Neural cell (in vitro differentiated cells): ENCODE data around the gene PLXDC2. TPM values are rescaled to one million over a fixed set of nuclear protein-coding genes. Genes with fewer than 3 reads are reported as not detected.

ENCODE experiments used
- H2AFZ ChIP-seq: fragments of 200-600, 300-800 bp; sonication (generic), shearing (Covaris generic); 2 replicates; pipeline ENCODE4 v1.6.0; 2014; ENCODE audit warnings: low read depth, mild to moderate bottlenecking, antibody characterized with exemption, low read length, moderate library complexity
- H3F3A ChIP-seq: fragments of 200-600 bp; shearing (Covaris generic); 2 replicates; pipeline ENCODE4 v1.6.1; 2016; ENCODE audit warnings: mild to moderate bottlenecking, moderate library complexity, mixed read lengths, antibody characterized with exemption, low read length; ENCODE audit not compliant: insufficient read depth, poor library complexity, severe bottlenecking
- H3K27ac ChIP-seq: fragments of 200-600, 300-800 bp; sonication (generic), shearing (Covaris generic); 2 replicates; pipeline ENCODE4 v1.5.1; 2014; ENCODE audit warnings: mild to moderate bottlenecking, low read length, moderate library complexity
- H3K27me3 ChIP-seq: fragments of 300-800, 200-600 bp; sonication (generic), shearing (Covaris generic); 2 replicates; pipeline ENCODE4 v1.6.0; 2014; ENCODE audit warnings: mild to moderate bottlenecking, low read depth, low read length, moderate library complexity; ENCODE audit not compliant: insufficient read depth
- H3K36me3 ChIP-seq: fragments of 300-800, 200-600 bp; sonication (generic), shearing (Covaris generic); 2 replicates; pipeline ENCODE4 v1.5.1; 2014; ENCODE audit warnings: mild to moderate bottlenecking, antibody characterized with exemption, low read length, moderate library complexity; ENCODE audit not compliant: insufficient read depth
- H3K4me2 ChIP-seq: fragments of 300-800, 200-600 bp; sonication (generic), shearing (Covaris generic); 2 replicates; pipeline ENCODE4 v1.6.0; 2014; ENCODE audit warnings: mild to moderate bottlenecking, low read length
- H3K4me3 ChIP-seq: fragments of 300-800, 200-600 bp; sonication (generic), shearing (Covaris generic); 2 replicates; pipeline ENCODE4 v1.5.1; 2014; ENCODE audit warnings: mild to moderate bottlenecking, low read length, moderate library complexity
- H3K79me2 ChIP-seq: fragments of 200-600 bp; shearing (Covaris generic); replicated peaks from 2 replicates; pipeline ENCODE4 v1.6.0; 2014; ENCODE audit warnings: mild to moderate bottlenecking, low read length, moderate library complexity; ENCODE audit not compliant: insufficient read depth
- H3K9ac ChIP-seq: fragments of 300-800, 200-600 bp; sonication (generic), shearing (Covaris generic); 2 replicates; pipeline ENCODE4 v1.6.1; 2016; ENCODE audit warnings: mild to moderate bottlenecking, low read length, mixed read lengths
- H3K9me2 ChIP-seq: fragments of 200-600 bp; shearing (Covaris generic); 2 replicates; pipeline ENCODE4 v1.6.1; 2016; ENCODE audit warnings: mild to moderate bottlenecking, low read length, mixed read lengths; ENCODE audit not compliant: insufficient read depth
- H3K9me3 ChIP-seq: fragments of 200-600, 300-800 bp; sonication (generic), shearing (Covaris generic); 2 replicates; pipeline ENCODE4 v1.6.1; 2016; ENCODE audit warnings: mild to moderate bottlenecking, mixed run types, low read length, moderate library complexity, mixed read lengths
- H4K20me1 ChIP-seq: fragments of 200-600 bp; shearing (Covaris generic); 2 replicates; pipeline ENCODE4 v1.6.1; 2016; ENCODE audit warnings: mild to moderate bottlenecking, mixed run types; ENCODE audit not compliant: insufficient read depth
- CTCF ChIP-seq: fragments of 450-650 bp; IDR thresholded peaks from 2 replicates; pipeline ENCODE4 v1.5.1; 2014; ENCODE audit warnings: antibody characterized with exemption, mild to moderate bottlenecking, moderate library complexity; ENCODE audit not compliant: poor library complexity, severe bottlenecking
- EP300 ChIP-seq: fragments of 450-650 bp; conservative IDR thresholded peaks from 2 replicates; pipeline ENCODE4 v1.6.1; 2014; ENCODE audit warnings: antibody characterized with exemption, mild to moderate bottlenecking, moderate library complexity; ENCODE audit not compliant: poor library complexity, severe bottlenecking
- EZH2 ChIP-seq: fragments of 200-600, 300-800 bp; shearing (Covaris generic), sonication (generic); IDR thresholded peaks from 2 replicates; pipeline ENCODE4 v1.6.1; 2014; ENCODE audit warnings: antibody characterized with exemption, low read length, borderline replicate concordance, mild to moderate bottlenecking; ENCODE audit not compliant: insufficient read depth, poor library complexity, severe bottlenecking
- MXI1 ChIP-seq: fragments of 450-650 bp; conservative IDR thresholded peaks from 2 replicates; pipeline ENCODE4 v1.6.1; 2014; ENCODE audit warnings: antibody characterized with exemption, mild to moderate bottlenecking; ENCODE audit not compliant: poor library complexity, severe bottlenecking
- POLR2AphosphoS5 ChIP-seq: IDR thresholded peaks from 2 replicates; pipeline ENCODE4 v1.6.1; 2012
- RAD21 ChIP-seq: fragments of 450-650 bp; conservative IDR thresholded peaks from 2 replicates; pipeline ENCODE4 v1.6.1; 2014; ENCODE audit warnings: antibody characterized with exemption, mild to moderate bottlenecking, moderate library complexity
- REST ChIP-seq: IDR thresholded peaks from 2 replicates; pipeline ENCODE4 v1.6.1; 2012; ENCODE audit warnings: borderline replicate concordance
- SMC3 ChIP-seq: fragments of 450-650 bp; conservative IDR thresholded peaks from 2 replicates; pipeline ENCODE4 v1.6.1; 2014; ENCODE audit warnings: antibody characterized with exemption, mild to moderate bottlenecking, moderate library complexity; ENCODE audit not compliant: poor library complexity
- TAF1 ChIP-seq: IDR thresholded peaks from 2 replicates; pipeline ENCODE4 v1.6.1; 2012; ENCODE audit warnings: low read depth
- polyA plus RNA-seq: library from polyadenylated mRNA; depleted of rRNA; stranded (reverse); fragments of >200 nt; gene quantifications from 2 replicates; pipeline ENCODE4 v1.2.3, GENCODE V29; 2014

The PLXDC2 gene
- polyA plus RNA-seq, 1 donor from 2014 or later: 2.3 TPM

DNA sequence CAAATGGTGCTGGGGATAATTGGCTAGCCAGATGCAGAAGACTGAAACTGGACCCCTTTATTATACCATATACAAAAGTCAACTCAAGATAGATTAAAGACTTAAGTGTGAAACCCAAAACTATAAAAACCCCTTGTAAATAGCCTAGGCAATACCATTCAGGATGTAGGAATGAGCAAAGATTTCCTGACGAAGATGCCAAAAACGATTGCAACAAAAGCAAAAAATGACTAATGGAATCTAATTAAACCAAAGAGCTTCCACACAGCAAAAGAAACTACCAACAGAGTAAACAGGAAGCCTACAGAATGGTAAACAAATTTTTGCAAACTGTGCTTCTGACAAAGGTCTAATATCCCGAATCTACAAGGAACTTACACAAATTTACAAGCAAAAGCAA is 30.9 kb upstream of the PLXDC2 start:
- Histone ChIP-seq H3K79me2 (no peaks in the 10 kb centered on the region), H3K9me3 (no peaks in the 10 kb centered on the region), H3K9ac (no peak overlapping the region), H3K4me2 (no peak overlapping the region), H3K36me3 (no peaks in the 10 kb centered on the region), H3K27ac (no peak overlapping the region), H3K9me2 (no peaks in the 10 kb centered on the region), H3K4me3 (no peak overlapping the region), H2AFZ (no peak overlapping the region), H3F3A (no peaks in the 10 kb centered on the region), H4K20me1 (no peaks in the 10 kb centered on the region), H3K27me3 (no peaks in the 10 kb centered on the region)
- TF ChIP-seq SMC3: no peak
- no peak for TF ChIP-seq MXI1
- no peak for TF ChIP-seq POLR2AphosphoS5
- TF ChIP-seq EZH2: no peak
- TF ChIP-seq EP300: no peak

GRCh38 chr10:19788075-19788686 is 28.1 kb upstream of the PLXDC2 start:
- no peaks in the 10 kb centered on the region for H3K36me3 ChIP-seq
- H4K20me1 ChIP-seq: no peaks in the 10 kb centered on the region
- H3K27ac ChIP-seq: no peak overlapping the region
- no peaks in the 10 kb centered on the region for H3K79me2 ChIP-seq
- H3K4me2 ChIP-seq: no peak overlapping the region
- no peaks in the 10 kb centered on the region for H3F3A ChIP-seq
- no peak overlapping the region for H2AFZ ChIP-seq
- H3K9me3 ChIP-seq: no peaks in the 10 kb centered on the region
- no peak overlapping the region for H3K4me3 ChIP-seq
- peak; percentile 64 for TF ChIP-seq CTCF
- no peak for TF ChIP-seq MXI1
- peak; percentile 62 for TF ChIP-seq RAD21
- peak; percentile 60 for TF ChIP-seq SMC3
- no peak for TF ChIP-seq POLR2AphosphoS5
- no peaks in the 10 kb centered on the region for H3K9me2 ChIP-seq
- no peaks in the 10 kb centered on the region for H3K27me3 ChIP-seq
- no peak overlapping the region for H3K9ac ChIP-seq

- H3K27me3 ChIP-seq: no peaks in the 10 kb centered on the region
- no peaks in the 10 kb centered on the region for H3K36me3 ChIP-seq
- no peaks in the 10 kb centered on the region for H3F3A ChIP-seq
- H3K9me2 ChIP-seq: no peaks in the 10 kb centered on the region
- H3K9ac ChIP-seq: no peak overlapping the region
- no peaks in the 10 kb centered on the region for H4K20me1 ChIP-seq
- no peak overlapping the region for H3K4me3 ChIP-seq
- H2AFZ ChIP-seq: no peak overlapping the region
- TF ChIP-seq EZH2: no peak
- TF ChIP-seq EP300: no peak
- TF ChIP-seq SMC3: no peak
- TF ChIP-seq MXI1: no peak
- no peak for TF ChIP-seq POLR2AphosphoS5
- TF ChIP-seq CTCF: no peak
- TF ChIP-seq RAD21: no peak
- no peak for TF ChIP-seq REST
- no peak for TF ChIP-seq TAF1
- no peaks in the 10 kb centered on the region for H3K9me3 ChIP-seq
- H3K79me2 ChIP-seq: no peaks in the 10 kb centered on the region
- H3K4me2 ChIP-seq: no peak overlapping the region
- no peak overlapping the region for H3K27ac ChIP-seq
These were observed 27.3 kb upstream of the PLXDC2 start for GRCh38 chr10:19788902-19789301.
